Cardiac fibroblast (primary cell): ENCODE measurements around the gene RRAGC.
A peak's percentile ranks its signal among the peaks of the same experiment; 100 is the strongest.

Experiments
- DNase-seq, 2 donors: peaks; one replicate each; pipeline versions ENCODE4 v3.0.0 to v3.0.0-alpha.2; 2010; ENCODE audit warnings: low read depth in 2 of 2
- H3K4me3 ChIP-seq, 2 donors: replicated peaks in 1 of 2; 1 replicate in 1 of 2; 2 replicates in 1 of 2; pipeline ENCODE4 v1.5.1; 2011; ENCODE audit warnings: low read depth in 2 of 2, low read length in 2 of 2, mild to moderate bottlenecking in 2 of 2, moderate library complexity in 1 of 2
- CTCF ChIP-seq: IDR thresholded peaks from one replicate; pipeline ENCODE4 v1.5.1; 2011; ENCODE audit warnings: low read depth, mild to moderate bottlenecking, low read length, inconsistent platforms

The RRAGC gene

GRCh38 chr1:38875811-38876210 is 16.2 kb upstream of the RRAGC start:
- TF ChIP-seq CTCF = no peak
- no peak for DNase-seq
- no peak overlapping the region for H3K4me3 ChIP-seq

DNA sequence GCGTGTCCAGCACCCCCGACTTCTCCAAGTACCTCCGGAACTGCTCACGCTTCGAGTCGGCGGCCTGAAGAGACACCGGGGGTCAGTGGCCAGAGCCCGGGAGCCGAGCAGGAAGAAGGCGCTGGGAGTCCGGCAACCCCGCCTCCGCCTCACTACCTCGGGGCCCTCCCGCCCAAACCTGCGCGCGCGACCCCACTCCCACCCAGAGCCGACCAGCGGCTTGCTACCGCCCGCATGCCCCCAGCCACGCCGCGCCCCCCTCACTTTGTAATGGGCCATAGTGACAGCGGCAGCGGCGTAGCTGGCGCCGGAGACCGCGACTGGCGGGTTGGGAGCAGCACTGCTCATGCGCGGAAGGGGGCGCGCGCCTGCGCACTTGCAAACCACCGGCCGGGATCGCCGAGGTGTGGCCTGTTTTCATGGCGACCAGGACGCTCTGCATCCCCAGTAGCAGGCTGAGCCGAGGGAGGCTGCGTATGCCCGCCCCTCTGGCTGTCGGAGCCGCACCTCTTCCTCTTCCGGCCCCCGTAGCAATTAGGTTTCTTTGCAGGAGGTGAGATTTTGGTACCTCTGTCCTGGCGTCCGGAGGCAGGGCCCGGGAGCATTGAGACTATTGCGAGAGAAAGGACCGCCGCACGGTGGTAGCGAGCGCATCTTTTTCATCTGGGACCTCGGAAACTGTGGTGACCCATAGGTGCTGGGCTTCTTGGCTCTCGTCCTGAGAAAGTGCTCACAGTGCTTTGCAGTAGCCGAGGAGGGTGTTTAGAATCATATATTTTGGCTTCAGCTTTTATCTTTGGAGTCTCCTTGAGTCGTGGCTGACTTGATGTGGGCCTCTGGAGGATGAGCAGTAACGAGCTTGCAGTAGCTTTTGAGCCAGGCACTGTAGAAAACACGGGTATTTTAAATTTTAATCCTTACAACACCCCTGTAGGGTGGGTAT is 13.7 kb upstream of the RRAGC start, which contains the start of gene MYCBP:
Gene MYCBP (minus strand): TSS at position 322 of the 943 bp plus-strand sequence. CDS start 43 bp downstream, at position 279.
- TF ChIP-seq CTCF = peak; percentile 7
- peak within 1 kb of the TSS; percentile 85 to 92 for H3K4me3 ChIP-seq
- DNase-seq = peak; percentile 96 to 97

GRCh38 chr1:38872401-38873026 is 12.9 kb upstream of the RRAGC start:
- H3K4me3 ChIP-seq = peak overlapping the region; percentile 85 to 92
- peak; percentile 39 to 42 for DNase-seq
- TF ChIP-seq CTCF = no peak

GRCh38 chr1:38870996-38871395 is 11.4 kb upstream of the RRAGC start:
- no peak for DNase-seq
- H3K4me3 ChIP-seq = no peak overlapping the region
- TF ChIP-seq CTCF = no peak

DNA sequence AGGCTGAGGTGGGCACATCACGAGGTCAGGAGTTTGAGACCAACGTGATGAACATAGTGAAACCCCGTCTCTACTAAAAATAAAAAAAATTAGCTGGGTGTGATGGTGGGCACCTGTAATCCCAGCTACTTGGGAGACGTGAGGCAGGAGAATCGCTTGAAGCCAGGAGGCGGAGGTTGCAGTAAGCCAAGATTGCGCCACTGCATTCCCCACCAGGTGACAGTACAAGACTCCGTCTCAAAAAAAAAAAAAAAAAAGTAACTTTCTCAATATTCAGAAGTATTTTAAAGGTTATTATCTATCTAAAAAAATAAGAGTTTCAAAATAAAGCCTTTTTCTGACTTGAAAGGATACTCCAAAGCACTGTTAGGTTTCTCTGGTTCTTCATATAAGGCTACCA is 7.6 kb upstream of the RRAGC start:
- TF ChIP-seq CTCF = no peak
- no peak for DNase-seq
- H3K4me3 ChIP-seq = no peak overlapping the region

GRCh38 chr1:38865112-38865715 is 5.6 kb upstream of the RRAGC start:
- DNase-seq = no peak
- H3K4me3 ChIP-seq = no peak overlapping the region
- TF ChIP-seq CTCF = no peak
